ENCODE measurements around the gene RRAS2. TPM values are rescaled to one million over a fixed set of nuclear protein-coding genes. Genes with fewer than 3 reads are reported as not detected.

RRAS2 gene
- polyA plus RNA-seq, 3 donors: 0.19 to 0.31 TPM; not detected in 1

- no peak for DNase-seq
- H3K4me1 Mint-ChIP-seq: no peaks in the 10 kb centered on the region
- intact Hi-C loops (cut with micrococcal nuclease): no loop called here
- no peak overlapping the region for H3K4me3 ChIP-seq (replicated peaks in 1 of 3; ENCODE audit: low read depth in 2 of 3, low read length in 3 of 3)
- peaks cover 0 to 2% (median 1%) of the 10 kb centered on the region in 3 donors for H3K27me3 Mint-ChIP-seq (ENCODE audit: low read depth in 3 of 3)
- H3K27me3 ChIP-seq (ENCODE audit: control insufficient read depth in 2 of 2, insufficient read depth in 2 of 2, low read length in 2 of 2): no peaks in the 10 kb centered on the region
- H3K36me3 ChIP-seq (replicated peaks in 1 of 2; ENCODE audit: control insufficient read depth in 1 of 2, insufficient read depth in 2 of 2, low read length in 2 of 2): no peaks in the 10 kb centered on the region
- no peak overlapping the region for H2AFZ ChIP-seq (ENCODE audit: insufficient read depth, low read depth, low read length, poor library complexity, severe bottlenecking)
- H3K9me3 Mint-ChIP-seq: no peaks in the 10 kb centered on the region
- H3K79me2 ChIP-seq (ENCODE audit: insufficient read depth, low read length): no peaks in the 10 kb centered on the region
- H3K9ac ChIP-seq (ENCODE audit: insufficient read depth, low read length, poor library complexity, severe bottlenecking): no peak overlapping the region
- no peak for TF ChIP-seq CTCF (IDR thresholded peaks at IDR 0.05)
- H3K4me1 ChIP-seq (ENCODE audit: control insufficient read depth in 1 of 2, insufficient read depth in 2 of 2, low read length in 2 of 2): no peaks in the 10 kb centered on the region
- no peaks in the 10 kb centered on the region for H3K9me3 ChIP-seq (replicated peaks in 1 of 2; ENCODE audit: control insufficient read depth in 1 of 2, insufficient read depth in 1 of 2, low read length in 2 of 2)
- no peak overlapping the region for H3K4me3 Mint-ChIP-seq
- no peaks in the 10 kb centered on the region for H4K20me1 ChIP-seq (ENCODE audit: insufficient read depth, low read length)
- H3K4me2 ChIP-seq (replicated peaks; ENCODE audit: extremely low read depth, low read length, poor library complexity, severe bottlenecking): no peak overlapping the region
- no CpG with 5 or more reads among the region's 1 CpG for WGBS (ENCODE audit: insufficient coverage)
- H3K36me3 Mint-ChIP-seq: no peaks in the 10 kb centered on the region
- no peak overlapping the region for H3K27ac Mint-ChIP-seq
- H3K27ac ChIP-seq (ENCODE audit: low read depth in 1 of 2, low read length in 2 of 2): no peak overlapping the region
Measured at GRCh38 chr11:14310679-14311078, 48.3 kb downstream of the RRAS2 start.

DNA sequence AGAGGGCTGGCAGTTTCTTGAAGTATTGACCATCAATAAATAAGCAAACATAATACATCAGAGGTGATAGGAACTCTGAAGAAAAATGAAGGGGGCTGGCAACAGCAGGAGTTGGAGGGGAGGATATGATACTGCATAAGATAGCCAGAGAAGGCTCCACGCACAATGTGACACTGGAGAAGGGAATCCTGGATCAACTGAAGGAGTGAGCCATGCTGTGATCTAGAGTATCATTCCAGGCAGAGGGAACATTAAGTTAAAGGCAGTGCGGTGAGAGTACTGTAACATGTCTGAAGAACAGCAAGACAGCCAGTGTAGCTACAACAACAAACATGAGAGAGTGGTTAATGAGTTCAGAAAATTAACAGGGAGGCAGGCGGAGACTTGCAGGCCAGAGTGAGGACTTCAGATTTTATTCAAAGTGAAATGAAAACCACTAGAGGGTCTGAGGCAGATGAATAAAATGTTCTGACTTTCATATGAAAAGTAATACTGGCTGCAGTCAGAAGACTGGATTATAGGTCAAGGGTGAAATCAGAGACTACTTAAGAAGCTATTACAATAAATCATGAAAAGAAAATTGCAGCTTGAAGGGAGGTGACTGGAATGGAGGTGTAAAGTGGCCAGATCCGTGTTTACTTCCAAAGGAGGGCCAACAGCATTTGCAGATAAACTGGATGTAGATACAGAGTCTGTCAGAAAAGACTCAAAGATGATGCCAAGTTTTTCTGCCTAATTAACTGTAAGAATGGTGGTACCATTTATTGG, 49.4 kb downstream of the RRAS2 start:
- Histone ChIP-seq H3K4me2 (replicated peaks; ENCODE audit: extremely low read depth, low read length, poor library complexity, severe bottlenecking) (no peak overlapping the region), H3K4me3 (replicated peaks in 1 of 3; ENCODE audit: low read depth in 2 of 3, low read length in 3 of 3) (no peak overlapping the region), H3K9me3 (replicated peaks in 1 of 2; ENCODE audit: control insufficient read depth in 1 of 2, insufficient read depth in 1 of 2, low read length in 2 of 2) (no peaks in the 10 kb centered on the region), H3K4me1 (ENCODE audit: control insufficient read depth in 1 of 2, insufficient read depth in 2 of 2, low read length in 2 of 2) (no peaks in the 10 kb centered on the region), H4K20me1 (ENCODE audit: insufficient read depth, low read length) (no peaks in the 10 kb centered on the region), H3K79me2 (ENCODE audit: insufficient read depth, low read length) (no peaks in the 10 kb centered on the region), H3K27ac (ENCODE audit: low read depth in 1 of 2, low read length in 2 of 2) (no peak overlapping the region), H3K27me3 (ENCODE audit: control insufficient read depth in 2 of 2, insufficient read depth in 2 of 2, low read length in 2 of 2) (no peaks in the 10 kb centered on the region), H2AFZ (ENCODE audit: insufficient read depth, low read depth, low read length, poor library complexity, severe bottlenecking) (no peak overlapping the region), H3K36me3 (replicated peaks in 1 of 2; ENCODE audit: control insufficient read depth in 1 of 2, insufficient read depth in 2 of 2, low read length in 2 of 2) (no peaks in the 10 kb centered on the region), H3K9ac (ENCODE audit: insufficient read depth, low read length, poor library complexity, severe bottlenecking) (no peak overlapping the region)
- 100% methylated on average over 4 of the region's 4 CpGs for WGBS (ENCODE audit: insufficient coverage)
- Mint-ChIP-seq H3K9me3 (no peaks in the 10 kb centered on the region), H3K27me3 (ENCODE audit: low read depth in 3 of 3) (peaks cover 0 to 2% (median 1%) of the 10 kb centered on the region in 3 donors), H3K36me3 (no peaks in the 10 kb centered on the region), H3K4me1 (no peaks in the 10 kb centered on the region), H3K4me3 (no peak overlapping the region), H3K27ac (no peak overlapping the region)
- no peak for TF ChIP-seq CTCF (IDR thresholded peaks at IDR 0.05)
- intact Hi-C loops (cut with micrococcal nuclease): no loop called here
- no peak for DNase-seq

Measured in CD14-positive monocyte (primary cell).